ENCODE results near the gene TRAF7. TPM values are rescaled to one million over a fixed set of nuclear protein-coding genes. Genes with fewer than 3 reads are reported as not detected.
A peak's percentile ranks its signal among the peaks of the same experiment; 100 is the strongest.

The TRAF7 gene
- total and polyA plus RNA-seq, 2 of the 13 experiments (the other 11 are each of a cell fraction or from before 2014, with no cell fraction given): 47.9 to 65.6 TPM

DNA sequence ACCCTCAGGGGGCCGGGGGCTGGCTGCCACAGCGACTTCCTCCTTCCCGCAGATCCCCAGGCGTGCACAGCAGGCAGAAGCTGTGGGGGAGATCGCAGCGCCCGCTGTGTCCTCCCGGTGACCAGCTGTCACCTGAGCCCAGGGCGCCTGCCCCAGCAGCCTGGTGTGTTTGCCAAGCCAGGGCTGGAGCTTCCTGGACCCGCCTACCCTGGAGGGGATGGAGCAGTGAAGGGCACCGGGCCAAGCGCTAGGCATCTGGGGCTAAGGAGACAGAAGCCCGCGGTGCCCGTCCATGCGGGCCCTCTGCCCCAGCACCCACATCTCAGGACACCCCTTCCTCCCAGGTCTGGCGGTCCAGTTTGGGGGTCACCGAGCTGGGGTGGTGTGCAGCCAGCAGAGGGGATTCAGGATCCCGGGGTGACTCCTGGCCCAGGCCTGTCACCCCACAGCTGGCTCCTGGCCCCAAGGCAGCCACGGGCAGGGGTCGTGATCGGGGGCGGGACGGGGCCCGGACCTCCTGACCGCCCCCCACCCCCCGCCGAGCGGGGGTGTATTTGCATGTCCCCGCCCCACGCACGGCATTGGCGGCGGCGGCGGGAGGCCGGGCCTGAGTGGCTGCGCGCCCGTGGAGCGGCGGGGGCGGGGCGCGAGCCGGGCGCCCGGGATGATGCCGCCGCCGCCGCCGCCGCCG, 7.5 kb upstream of the TRAF7 start, which contains the start of gene RAB26 (continued):
- TF ChIP-seq KDM3A (CRISPR knock-in tag; IDR thresholded peaks at IDR 0.05; ENCODE audit: low read depth) (peak; percentile 23; the same call in 1 of the 2 replicates), MED8 (CRISPR knock-in tag; IDR thresholded peaks at IDR 0.05; ENCODE audit: insufficient replicate concordance) (peak; percentile 31), TCF7L2 (IDR thresholded peaks at IDR 0.05; ENCODE audit: low read depth, low read length) (no peak), ZNF510 (CRISPR knock-in tag; IDR thresholded peaks at IDR 0.05; ENCODE audit: low read depth) (no peak), HCFC1 (IDR thresholded peaks at IDR 0.05; ENCODE audit: low read depth, low read length) (no peak), ZSCAN30 (CRISPR knock-in tag; IDR thresholded peaks at IDR 0.05) (no peak), ISX (CRISPR knock-in tag; conservative IDR thresholded peaks at IDR 0.05) (no peak), CEBPG (CRISPR knock-in tag; IDR thresholded peaks at IDR 0.05) (no peak), ZNF747 (CRISPR knock-in tag; IDR thresholded peaks at IDR 0.05; ENCODE audit: borderline replicate concordance) (no peak), HOXA9 (CRISPR knock-in tag; IDR thresholded peaks at IDR 0.05; ENCODE audit: borderline replicate concordance) (no peak), ZNF296 (CRISPR knock-in tag; conservative IDR thresholded peaks at IDR 0.05) (no peak), ZSCAN29 (CRISPR knock-in tag; conservative IDR thresholded peaks at IDR 0.05) (no peak), MYNN (CRISPR knock-in tag; IDR thresholded peaks at IDR 0.05; ENCODE audit: low read depth) (no peak), SMYD3 (CRISPR knock-in tag; IDR thresholded peaks at IDR 0.05) (no peak), SRSF1 (optimal IDR thresholded peaks at IDR 0.05; ENCODE audit: low read depth, low read length) (no peak), ZFAT (CRISPR knock-in tag; conservative IDR thresholded peaks at IDR 0.05) (no peak)
- TF ChIP-seq, protein P1, sequence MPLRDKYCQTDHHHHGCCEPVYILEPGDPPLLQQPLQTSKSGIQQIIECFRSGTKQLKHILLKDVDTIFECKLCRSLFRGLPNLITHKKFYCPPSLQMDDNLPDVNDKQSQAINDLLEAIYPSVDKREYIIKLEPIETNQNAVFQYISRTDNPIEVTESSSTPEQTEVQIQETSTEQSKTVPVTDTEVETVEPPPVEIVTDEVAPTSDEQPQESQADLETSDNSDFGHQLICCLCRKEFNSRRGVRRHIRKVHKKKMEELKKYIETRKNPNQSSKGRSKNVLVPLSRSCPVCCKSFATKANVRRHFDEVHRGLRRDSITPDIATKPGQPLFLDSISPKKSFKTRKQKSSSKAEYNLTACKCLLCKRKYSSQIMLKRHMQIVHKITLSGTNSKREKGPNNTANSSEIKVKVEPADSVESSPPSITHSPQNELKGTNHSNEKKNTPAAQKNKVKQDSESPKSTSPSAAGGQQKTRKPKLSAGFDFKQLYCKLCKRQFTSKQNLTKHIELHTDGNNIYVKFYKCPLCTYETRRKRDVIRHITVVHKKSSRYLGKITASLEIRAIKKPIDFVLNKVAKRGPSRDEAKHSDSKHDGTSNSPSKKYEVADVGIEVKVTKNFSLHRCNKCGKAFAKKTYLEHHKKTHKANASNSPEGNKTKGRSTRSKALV (CRISPR knock-in tag; IDR thresholded peaks at IDR 0.05): no peak; the same call in 1 of the 2 replicates
- TF ChIP-seq, protein P2, sequence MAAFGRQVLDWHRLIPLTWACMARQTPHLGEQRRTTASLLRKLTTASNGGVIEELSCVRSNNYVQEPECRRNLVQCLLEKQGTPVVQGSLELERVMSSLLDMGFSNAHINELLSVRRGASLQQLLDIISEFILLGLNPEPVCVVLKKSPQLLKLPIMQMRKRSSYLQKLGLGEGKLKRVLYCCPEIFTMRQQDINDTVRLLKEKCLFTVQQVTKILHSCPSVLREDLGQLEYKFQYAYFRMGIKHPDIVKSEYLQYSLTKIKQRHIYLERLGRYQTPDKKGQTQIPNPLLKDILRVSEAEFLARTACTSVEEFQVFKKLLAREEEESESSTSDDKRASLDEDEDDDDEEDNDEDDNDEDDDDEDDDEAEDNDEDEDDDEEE (CRISPR knock-in tag; IDR thresholded peaks at IDR 0.05): no peak
- TF ChIP-seq, protein P3, sequence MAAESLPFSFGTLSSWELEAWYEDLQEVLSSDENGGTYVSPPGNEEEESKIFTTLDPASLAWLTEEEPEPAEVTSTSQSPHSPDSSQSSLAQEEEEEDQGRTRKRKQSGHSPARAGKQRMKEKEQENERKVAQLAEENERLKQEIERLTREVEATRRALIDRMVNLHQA (CRISPR knock-in tag; IDR thresholded peaks at IDR 0.05): no peak
- TF ChIP-seq, protein P4, sequence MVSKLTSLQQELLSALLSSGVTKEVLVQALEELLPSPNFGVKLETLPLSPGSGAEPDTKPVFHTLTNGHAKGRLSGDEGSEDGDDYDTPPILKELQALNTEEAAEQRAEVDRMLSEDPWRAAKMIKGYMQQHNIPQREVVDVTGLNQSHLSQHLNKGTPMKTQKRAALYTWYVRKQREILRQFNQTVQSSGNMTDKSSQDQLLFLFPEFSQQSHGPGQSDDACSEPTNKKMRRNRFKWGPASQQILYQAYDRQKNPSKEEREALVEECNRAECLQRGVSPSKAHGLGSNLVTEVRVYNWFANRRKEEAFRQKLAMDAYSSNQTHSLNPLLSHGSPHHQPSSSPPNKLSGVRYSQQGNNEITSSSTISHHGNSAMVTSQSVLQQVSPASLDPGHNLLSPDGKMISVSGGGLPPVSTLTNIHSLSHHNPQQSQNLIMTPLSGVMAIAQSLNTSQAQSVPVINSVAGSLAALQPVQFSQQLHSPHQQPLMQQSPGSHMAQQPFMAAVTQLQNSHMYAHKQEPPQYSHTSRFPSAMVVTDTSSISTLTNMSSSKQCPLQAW (CRISPR knock-in tag; IDR thresholded peaks at IDR 0.05): peak; percentile 43; the same call in 1 of the 2 replicates
- TF ChIP-seq, protein P5, sequence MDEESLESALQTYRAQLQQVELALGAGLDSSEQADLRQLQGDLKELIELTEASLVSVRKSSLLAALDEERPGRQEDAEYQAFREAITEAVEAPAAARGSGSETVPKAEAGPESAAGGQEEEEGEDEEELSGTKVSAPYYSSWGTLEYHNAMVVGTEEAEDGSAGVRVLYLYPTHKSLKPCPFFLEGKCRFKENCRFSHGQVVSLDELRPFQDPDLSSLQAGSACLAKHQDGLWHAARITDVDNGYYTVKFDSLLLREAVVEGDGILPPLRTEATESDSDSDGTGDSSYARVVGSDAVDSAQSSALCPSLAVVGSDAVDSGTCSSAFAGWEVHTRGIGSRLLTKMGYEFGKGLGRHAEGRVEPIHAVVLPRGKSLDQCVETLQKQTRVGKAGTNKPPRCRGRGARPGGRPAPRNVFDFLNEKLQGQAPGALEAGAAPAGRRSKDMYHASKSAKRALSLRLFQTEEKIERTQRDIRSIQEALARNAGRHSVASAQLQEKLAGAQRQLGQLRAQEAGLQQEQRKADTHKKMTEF (CRISPR knock-in tag; IDR thresholded peaks at IDR 0.05): peak; percentile 48; the same call in 1 of the 2 replicates
- TF ChIP-seq, protein P6, sequence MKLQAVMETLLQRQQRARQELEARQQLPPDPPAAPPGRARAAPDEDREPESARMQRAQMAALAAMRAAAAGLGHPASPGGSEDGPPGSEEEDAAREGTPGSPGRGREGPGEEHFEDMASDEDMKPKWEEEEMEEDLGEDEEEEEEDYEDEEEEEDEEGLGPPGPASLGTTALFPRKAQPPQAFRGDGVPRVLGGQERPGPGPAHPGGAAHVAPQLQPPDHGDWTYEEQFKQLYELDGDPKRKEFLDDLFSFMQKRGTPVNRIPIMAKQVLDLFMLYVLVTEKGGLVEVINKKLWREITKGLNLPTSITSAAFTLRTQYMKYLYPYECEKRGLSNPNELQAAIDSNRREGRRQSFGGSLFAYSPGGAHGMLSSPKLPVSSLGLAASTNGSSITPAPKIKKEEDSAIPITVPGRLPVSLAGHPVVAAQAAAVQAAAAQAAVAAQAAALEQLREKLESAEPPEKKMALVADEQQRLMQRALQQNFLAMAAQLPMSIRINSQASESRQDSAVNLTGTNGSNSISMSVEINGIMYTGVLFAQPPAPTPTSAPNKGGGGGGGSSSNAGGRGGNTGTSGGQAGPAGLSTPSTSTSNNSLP (IDR thresholded peaks at IDR 0.05; ENCODE audit: low read depth, low read length): no peak
